ENCODE measurements around the gene TRIM74.
A peak's percentile ranks its signal among the peaks of the same experiment; 100 is the strongest.
"Not testable (repeated sequence)": the region's sequence is repeated elsewhere in the genome, so short reads cannot be mapped to it uniquely, and the experiment has no call there.

TRIM74 gene

GRCh38 chr7:72960029-72960428, 9.2 kb downstream of the TRIM74 start:
- not testable (repeated sequence) for DNase-seq (ENCODE audit: low read depth in 1 of 2, low spot score in 1 of 2)

GRCh38 chr7:72954563-72955198, 14.6 kb downstream of the TRIM74 start:
- not testable (repeated sequence) for DNase-seq (ENCODE audit: low read depth in 1 of 2, low spot score in 1 of 2)

- not testable (repeated sequence) for DNase-seq (ENCODE audit: low read depth in 1 of 2, low spot score in 1 of 2)
Observed at GRCh38 chr7:72953901-72954562, 15.2 kb downstream of the TRIM74 start.

- not testable (repeated sequence) for DNase-seq (ENCODE audit: low read depth in 1 of 2, low spot score in 1 of 2)
Observed at GRCh38 chr7:72950432-72950831, 18.8 kb downstream of the TRIM74 start.

GRCh38 chr7:72949686-72950085, 19.6 kb downstream of the TRIM74 start:
- DNase-seq (ENCODE audit: low read depth in 1 of 2, low spot score in 1 of 2), result not testable (repeated sequence)

- DNase-seq (ENCODE audit: low read depth in 1 of 2, low spot score in 1 of 2), result not testable (repeated sequence)
Observed at GRCh38 chr7:72949276-72949675, 20.0 kb downstream of the TRIM74 start.

- not testable (repeated sequence) for DNase-seq (ENCODE audit: low read depth in 1 of 2, low spot score in 1 of 2)
Observed at GRCh38 chr7:72948714-72949113, 20.6 kb downstream of the TRIM74 start.

- not testable (repeated sequence) for DNase-seq (ENCODE audit: low read depth in 1 of 2, low spot score in 1 of 2)
Observed at GRCh38 chr7:72946130-72946745, 23.0 kb downstream of the TRIM74 start.

- DNase-seq (ENCODE audit: low read depth in 1 of 2, low spot score in 1 of 2), result not testable (repeated sequence)
Observed at GRCh38 chr7:72945597-72945996, 23.7 kb downstream of the TRIM74 start.

- not testable (repeated sequence) for DNase-seq (ENCODE audit: low read depth in 1 of 2, low spot score in 1 of 2)
Observed at GRCh38 chr7:72944937-72945336, 24.3 kb downstream of the TRIM74 start.

GRCh38 chr7:72942956-72943355, 26.3 kb downstream of the TRIM74 start:
- DNase-seq (ENCODE audit: low read depth in 1 of 2, low spot score in 1 of 2), result not testable (repeated sequence)

GRCh38 chr7:72942022-72942705, 27.1 kb downstream of the TRIM74 start:
- DNase-seq (ENCODE audit: low read depth in 1 of 2, low spot score in 1 of 2), result not testable (repeated sequence)

GRCh38 chr7:72928216-72928615, 41.0 kb downstream of the TRIM74 start:
- not testable (repeated sequence) for DNase-seq (ENCODE audit: low read depth in 1 of 2, low spot score in 1 of 2)

GRCh38 chr7:72927791-72928190, 41.5 kb downstream of the TRIM74 start:
- not testable (repeated sequence) for DNase-seq (ENCODE audit: low read depth in 1 of 2, low spot score in 1 of 2)

GRCh38 chr7:72925546-72926120, 43.6 kb downstream of the TRIM74 start:
- DNase-seq (ENCODE audit: low read depth in 1 of 2, low spot score in 1 of 2), result no peak

GRCh38 chr7:72924733-72925545, 44.3 kb downstream of the TRIM74 start, which contains the start of gene POM121:
TSS of gene POM121 (plus strand) at chr7:72925095. CDS start at chr7:72925122, 27 bp downstream.
- peak; percentile 65 to 82 for DNase-seq (ENCODE audit: low read depth in 1 of 2, low spot score in 1 of 2)

GRCh38 chr7:72924386-72924732, 44.9 kb downstream of the TRIM74 start:
- DNase-seq (ENCODE audit: low read depth in 1 of 2, low spot score in 1 of 2), result peak in 1 of 2 donors; percentile 1

GRCh38 chr7:72919256-72919775, 50.0 kb downstream of the TRIM74 start:
- no peak for DNase-seq (ENCODE audit: low read depth in 1 of 2, low spot score in 1 of 2)

- peak in 1 of 2 donors; percentile 22 for DNase-seq (ENCODE audit: low read depth in 1 of 2, low spot score in 1 of 2)
Observed at GRCh38 chr7:72914756-72915525, 54.3 kb downstream of the TRIM74 start.

Measured in activated T-helper 1 cell treated with anti-CD3 and anti-CD28 coated beads, Interleukin-2, amount 50 U/mL, for 16 hours (primary cell).